ENCODE results near the gene USP38. TPM values are rescaled to one million over a fixed set of nuclear protein-coding genes. Genes with fewer than 3 reads are reported as not detected.
"Not testable (repeated sequence)": the region's sequence is repeated elsewhere in the genome, so short reads cannot be mapped to it uniquely, and the experiment has no call there.

USP38 gene
- total and polyA plus RNA-seq, 7 donors, result 25.6 to 120 (median 53.5) TPM

GRCh38 chr4:143234153-143234552 is 49.4 kb downstream of the USP38 start:
- 81 to 86% (median 83%) methylated on average over 1 of the region's 1 CpG for WGBS, 3 donors
- H3K4me3 ChIP-seq, result no peak overlapping the region
- no peaks in the 10 kb centered on the region for H3K4me1 ChIP-seq
- no peak for TF ChIP-seq CTCF (IDR thresholded peaks at IDR 0.05)
- ATAC-seq (no peak), DNase-seq (no peak)
- no peaks in the 10 kb centered on the region for H3K36me3 ChIP-seq (ENCODE audit: insufficient read depth in 1 of 2, low read depth in 1 of 2)
- no peak overlapping the region for H3K27ac ChIP-seq
- intact Hi-C loops (cut with DNase I), result no loop called here
- no peaks in the 10 kb centered on the region for H3K27me3 ChIP-seq (ENCODE audit: insufficient read depth in 3 of 3, low read length in 2 of 3)
- H3K9me3 ChIP-seq, result no peaks in the 10 kb centered on the region

GRCh38 chr4:143237195-143237594 is 52.5 kb downstream of the USP38 start:
- H3K4me1 ChIP-seq; H3K4me3 ChIP-seq; DNase-seq; H3K27ac ChIP-seq; ATAC-seq; H3K36me3 ChIP-seq (ENCODE audit: insufficient read depth in 1 of 2, low read depth in 1 of 2); H3K9me3 ChIP-seq; H3K27me3 ChIP-seq (ENCODE audit: insufficient read depth in 3 of 3, low read length in 2 of 3); intact Hi-C loops (cut with DNase I): not testable (repeated sequence)
- WGBS, 3 donors, result 96 to 98% (median 97%) methylated on average over 11 of the region's 11 CpGs

GRCh38 chr4:143240939-143241679 is 56.4 kb downstream of the USP38 start:
- Histone ChIP-seq H3K36me3 (ENCODE audit: insufficient read depth in 1 of 2, low read depth in 1 of 2) (no peaks in the 10 kb centered on the region), H3K4me1 (no peaks in the 10 kb centered on the region), H3K27ac (no peak overlapping the region), H3K9me3 (no peaks in the 10 kb centered on the region), H3K4me3 (no peak overlapping the region), H3K27me3 (ENCODE audit: insufficient read depth in 3 of 3, low read length in 2 of 3) (no peaks in the 10 kb centered on the region)
- intact Hi-C loops (cut with DNase I), result no loop called here
- 71 to 79% (median 79%) methylated on average over 1 of the region's 1 CpG for WGBS, 3 donors
- no peak for ATAC-seq
- no peak for TF ChIP-seq CTCF (IDR thresholded peaks at IDR 0.05)
- DNase-seq, result no peak

- 96 to 100% (median 98%) methylated on average over 1 of the region's 1 CpG for WGBS, 3 donors
- no peak overlapping the region for H3K27ac ChIP-seq
- TF ChIP-seq CTCF (IDR thresholded peaks at IDR 0.05), result no peak
These were observed 57.2 kb downstream of the USP38 start for GRCh38 chr4:143241892-143242291.

GRCh38 chr4:143243041-143243440 is 58.3 kb downstream of the USP38 start:
- Histone ChIP-seq H3K27ac (no peak overlapping the region), H3K27me3 (ENCODE audit: insufficient read depth in 3 of 3, low read length in 2 of 3) (no peaks in the 10 kb centered on the region), H3K4me1 (no peaks in the 10 kb centered on the region), H3K9me3 (no peaks in the 10 kb centered on the region), H3K4me3 (no peak overlapping the region), H3K36me3 (ENCODE audit: insufficient read depth in 1 of 2, low read depth in 1 of 2) (no peaks in the 10 kb centered on the region)
- no peak for TF ChIP-seq CTCF (IDR thresholded peaks at IDR 0.05)
- intact Hi-C loops (cut with DNase I), result no loop called here
- DNase-seq (no peak), ATAC-seq (no peak)
- 61 to 65% (median 64%) methylated on average over 2 of the region's 2 CpGs for WGBS, 3 donors

More at GRCh38 chr4:143241892-143242291, 57.2 kb downstream of the USP38 start:
- Histone ChIP-seq H3K36me3 (ENCODE audit: insufficient read depth in 1 of 2, low read depth in 1 of 2) (no peaks in the 10 kb centered on the region), H3K27me3 (ENCODE audit: insufficient read depth in 3 of 3, low read length in 2 of 3) (no peaks in the 10 kb centered on the region), H3K9me3 (no peaks in the 10 kb centered on the region), H3K4me1 (no peaks in the 10 kb centered on the region), H3K4me3 (no peak overlapping the region)
- ATAC-seq (no peak), DNase-seq (no peak)
- intact Hi-C loops (cut with DNase I), result no loop called here

Data from psoas muscle (tissue), 8 donors.